ENCODE results near the gene VSIG10.

The VSIG10 gene

DNA sequence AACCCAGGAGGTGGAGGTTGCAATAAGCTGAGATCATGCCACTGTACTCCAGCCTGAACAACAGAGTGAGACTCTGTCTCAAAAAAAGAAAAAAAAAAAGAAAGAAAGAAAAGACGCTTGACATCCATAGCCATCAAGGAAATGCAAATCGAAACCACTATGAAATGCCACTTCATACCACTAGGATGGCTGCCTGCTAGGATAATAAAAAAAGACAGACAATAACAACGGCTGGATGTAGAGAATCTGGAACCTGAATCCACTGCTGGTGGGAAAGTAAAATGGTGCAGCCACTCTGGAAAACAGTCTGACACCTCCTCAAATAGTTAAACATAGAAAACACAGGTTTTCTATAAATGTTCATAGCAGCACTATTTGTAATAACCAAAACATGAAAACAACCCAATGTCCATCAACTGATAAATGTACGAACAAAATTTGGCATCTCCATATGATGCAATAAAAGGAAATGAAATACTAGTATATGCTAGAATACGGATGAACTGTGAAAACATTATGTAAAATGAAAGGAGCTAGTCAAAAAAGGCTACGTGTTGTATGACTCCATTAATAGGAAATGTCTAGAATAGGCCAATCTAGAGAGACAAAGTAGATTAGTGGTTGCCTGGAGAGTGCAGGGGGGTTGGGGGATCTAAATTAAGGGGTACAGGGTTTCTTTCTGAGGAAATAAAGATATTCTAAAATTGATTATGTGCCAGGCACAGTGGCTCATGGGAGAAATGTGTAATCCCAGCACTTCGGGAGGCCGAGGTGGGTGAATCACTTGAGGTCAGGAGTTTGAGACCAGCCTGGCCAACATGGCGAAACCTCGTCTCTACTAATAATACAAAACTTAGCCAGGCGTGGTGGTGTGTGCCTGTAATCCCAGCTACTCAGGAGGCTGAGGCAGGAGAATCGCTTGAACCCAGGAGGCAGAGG is 52.6 kb downstream of the VSIG10 start:
- ChIA-PET CTCF (interaction anchor here (0.5 kb wide), 1 partner anchor 1168 kb away, joined by 3 read pairs; no protein-coding TSS in a partner anchor), POLR2A (ENCODE audit: low non-redundant PET) (no interaction called here)
- H3K27ac ChIP-seq = peak overlapping the region; percentile 82

DNA sequence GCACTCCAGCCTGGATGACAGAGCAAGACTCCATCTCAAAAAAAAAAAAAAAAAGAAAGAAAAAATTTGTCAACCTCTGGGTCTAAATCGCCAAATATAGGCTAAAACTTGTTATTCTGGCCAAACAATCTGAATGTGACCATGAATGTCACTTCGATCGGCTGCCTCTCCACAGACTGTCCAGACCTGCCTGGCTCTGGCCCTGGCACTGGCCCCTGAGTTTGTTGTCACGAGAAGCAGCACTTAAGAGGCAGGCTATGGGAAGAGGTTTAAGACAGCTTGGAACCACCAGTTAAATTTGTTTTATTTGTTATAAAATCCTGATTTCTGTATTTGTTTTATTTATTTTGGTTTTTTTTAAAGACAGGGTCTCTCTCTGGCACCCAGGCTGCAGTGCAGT is 57.4 kb downstream of the VSIG10 start:
- POLR2A ChIA-PET (ENCODE audit: low non-redundant PET) = no interaction called here
- TF ChIP-seq CTCF (conservative IDR thresholded peaks at IDR 0.05; ENCODE audit: low read depth) = no peak
- DNase-seq (ENCODE audit: low spot score) = no peak
- no peak overlapping the region for H3K27ac ChIP-seq
- CTCF ChIA-PET = interaction anchor here (0.6 kb wide), 1 partner anchor 191 kb away, joined by 8 read pairs; no protein-coding TSS in a partner anchor

More for the DNA sequence above, 52.6 kb downstream of the VSIG10 start:
- TF ChIP-seq CTCF (conservative IDR thresholded peaks at IDR 0.05; ENCODE audit: low read depth) = no peak
- no peak for DNase-seq (ENCODE audit: low spot score)

GRCh38 chr12:118044577-118044976 is 59.2 kb downstream of the VSIG10 start:
- no peak for DNase-seq (ENCODE audit: low spot score)
- ChIA-PET POLR2A (ENCODE audit: low non-redundant PET) (no interaction called here), CTCF (interaction anchor here (0.5 kb wide), 1 partner anchor 19 kb away, joined by 3 read pairs; no protein-coding TSS in a partner anchor)
- TF ChIP-seq CTCF (conservative IDR thresholded peaks at IDR 0.05; ENCODE audit: low read depth) = no peak
- H3K27ac ChIP-seq = no peak overlapping the region

DNA sequence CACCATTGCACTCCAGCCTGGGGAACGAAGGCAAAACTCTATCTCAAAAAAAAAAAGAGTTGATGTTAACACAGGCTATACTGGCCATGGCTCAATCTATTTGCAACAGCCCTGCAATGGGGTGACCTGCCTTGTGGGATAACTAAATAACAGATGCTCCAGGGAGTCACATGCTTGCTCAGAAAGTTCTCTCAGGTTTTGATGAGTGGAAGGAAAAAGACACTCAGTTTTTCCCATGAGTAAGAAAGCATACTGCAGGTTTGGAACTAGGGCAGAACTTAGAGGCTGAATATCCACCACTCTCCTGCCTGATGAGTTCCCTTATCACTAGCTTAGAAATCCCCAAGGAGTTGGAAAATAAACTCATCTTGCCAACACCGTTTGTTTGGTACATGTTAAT is 59.7 kb downstream of the VSIG10 start:
- ChIA-PET CTCF (interaction anchor here (0.5 to 0.7 kb wide), 2 partner anchors 20 to 48 kb away, joined by 3 to 6 read pairs; no protein-coding TSS in a partner anchor), POLR2A (ENCODE audit: low non-redundant PET) (no interaction called here)
- no peak for TF ChIP-seq CTCF (conservative IDR thresholded peaks at IDR 0.05; ENCODE audit: low read depth)
- no peak overlapping the region for H3K27ac ChIP-seq
- DNase-seq (ENCODE audit: low spot score) = no peak

DNA sequence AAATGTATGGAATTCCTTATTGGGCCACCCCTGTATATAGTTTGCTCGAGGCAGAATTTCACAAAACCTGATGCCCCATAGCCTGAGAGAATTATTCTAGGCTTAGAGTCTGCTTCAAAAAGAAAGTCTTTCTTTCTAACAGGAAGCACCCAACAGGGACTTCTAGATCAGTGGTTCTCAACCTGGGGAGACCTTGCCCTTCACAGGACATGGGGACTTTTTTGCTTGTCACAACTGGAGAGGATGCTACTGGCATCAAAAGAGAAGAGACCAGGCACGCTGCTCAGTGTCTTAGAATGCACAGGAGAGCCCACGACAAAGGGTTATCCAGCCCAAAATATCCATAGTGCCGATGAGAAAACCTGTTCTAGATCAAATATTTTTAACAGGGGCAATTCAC is 61.7 kb downstream of the VSIG10 start:
- POLR2A ChIA-PET (ENCODE audit: low non-redundant PET) = no interaction called here
- H3K27ac ChIP-seq = no peak overlapping the region
- no peak for DNase-seq (ENCODE audit: low spot score)
- no peak for TF ChIP-seq CTCF (conservative IDR thresholded peaks at IDR 0.05; ENCODE audit: low read depth)
- CTCF ChIA-PET = interaction anchor here (0.9 kb wide), 1 partner anchor 10 kb away, joined by 4 read pairs; no protein-coding TSS in a partner anchor

DNA sequence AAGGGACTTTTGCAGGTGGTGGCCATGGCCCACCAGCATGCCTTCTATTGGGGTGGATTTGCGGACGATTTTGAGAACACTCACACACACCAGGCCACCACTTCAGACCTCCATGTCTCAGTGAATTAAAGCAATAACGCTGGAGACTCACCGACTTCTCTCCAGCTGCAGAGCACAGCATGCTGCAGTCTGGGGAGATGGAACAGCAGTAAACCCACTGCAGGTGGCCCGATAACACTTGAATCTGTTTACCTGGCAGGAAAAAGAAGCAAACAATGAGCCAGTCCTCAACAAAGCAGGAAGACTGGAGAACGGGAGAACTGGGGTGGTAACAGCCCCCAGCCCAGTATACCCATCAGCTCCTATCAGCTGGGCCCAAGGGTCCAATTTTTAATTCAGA is 65.7 kb downstream of the VSIG10 start:
- no peak for DNase-seq (ENCODE audit: low spot score)
- POLR2A ChIA-PET (ENCODE audit: low non-redundant PET) = no interaction called here
- no peak overlapping the region for H3K27ac ChIP-seq
- TF ChIP-seq CTCF (conservative IDR thresholded peaks at IDR 0.05; ENCODE audit: low read depth) = no peak
- CTCF ChIA-PET = interaction anchor here (0.7 kb wide), 1 partner anchor 17 kb away, joined by 3 read pairs; no protein-coding TSS in a partner anchor

All from RWPE1 (cell line).